Loucy (cell line): ENCODE measurements around the gene GPA33.
"Not testable (repeated sequence)": the region's sequence is repeated elsewhere in the genome, so short reads cannot be mapped to it uniquely, and the experiment has no call there.

Experiments used
- H2AFZ ChIP-seq: fragments of 200-600 bp; sonication (generic); 2 replicates; pipeline ENCODE4 v1.6.0; 2016; ENCODE audit warnings: antibody characterized with exemption, mild to moderate bottlenecking, low read length, moderate library complexity
- H3F3A ChIP-seq: fragments of 200-600 bp; 2 replicates; pipeline ENCODE4 v1.6.0; 2016; ENCODE audit warnings: antibody characterized with exemption, low read depth, mild to moderate bottlenecking
- H3K27me3 ChIP-seq: fragments of 200-600 bp; sonication (generic); 2 replicates; pipeline ENCODE4 v1.6.1; 2014; ENCODE audit warnings: low read length, mild to moderate bottlenecking; ENCODE audit not compliant: insufficient read depth, poor library complexity, severe bottlenecking
- H3K36me3 ChIP-seq: fragments of 200-600 bp; sonication (generic); 2 replicates; pipeline ENCODE4 v1.6.1; 2016; ENCODE audit warnings: low read length; ENCODE audit not compliant: insufficient read depth
- H3K4me1 ChIP-seq: fragments of 200-600 bp; sonication (generic); 2 replicates; pipeline ENCODE4 v1.5.1; 2014; ENCODE audit warnings: low read length, mild to moderate bottlenecking; ENCODE audit not compliant: insufficient read depth, poor library complexity, severe bottlenecking
- H3K4me2 ChIP-seq: fragments of 200-600 bp; sonication (generic); 2 replicates; pipeline ENCODE4 v1.6.0; 2014; ENCODE audit warnings: antibody characterized with exemption, low read length, low read depth, mild to moderate bottlenecking; ENCODE audit not compliant: poor library complexity, severe bottlenecking
- H3K4me3 ChIP-seq: fragments of 200-600 bp; sonication (generic); 2 replicates; pipeline ENCODE4 v1.5.1; 2014; ENCODE audit warnings: low read length, mild to moderate bottlenecking, mixed read lengths; ENCODE audit not compliant: poor library complexity, severe bottlenecking
- H3K79me2 ChIP-seq: fragments of 200-600 bp; sonication (generic); 2 replicates; pipeline ENCODE4 v1.6.1; 2014; ENCODE audit warnings: low read length; ENCODE audit not compliant: insufficient read depth
- H3K9ac ChIP-seq: fragments of 200-600 bp; sonication (generic); 2 replicates; pipeline ENCODE4 v1.6.0; 2014; ENCODE audit warnings: mild to moderate bottlenecking, low read depth, low read length, moderate library complexity; ENCODE audit not compliant: poor library complexity, severe bottlenecking
- H3K9me2 ChIP-seq: fragments of 200-600 bp; sonication (generic); replicated peaks from 2 replicates; pipeline ENCODE4 v1.6.1; 2016; ENCODE audit warnings: low read depth, low read length, mixed read lengths
- H3K9me3 ChIP-seq: fragments of 200-600 bp; sonication (generic); 2 replicates; pipeline ENCODE4 v1.6.1; 2014; ENCODE audit warnings: mild to moderate bottlenecking, antibody characterized with exemption, low read length, low read depth; ENCODE audit not compliant: insufficient read depth
- H4K20me1 ChIP-seq: fragments of 200-600 bp; sonication (generic); 2 replicates; pipeline ENCODE4 v1.6.0; 2014; ENCODE audit warnings: antibody characterized with exemption, low read length, mild to moderate bottlenecking; ENCODE audit not compliant: insufficient read depth, poor library complexity, severe bottlenecking
- CTCF ChIP-seq: fragments of 200-600 bp; sonication (generic); conservative IDR thresholded peaks from 2 replicates; pipeline ENCODE4 v1.5.1; 2014; ENCODE audit warnings: mild to moderate bottlenecking, antibody characterized with exemption, low read length
- EZH2phosphoT487 ChIP-seq: fragments of 200-600 bp; IDR thresholded peaks from 2 replicates; pipeline ENCODE4 v1.6.1; 2018; ENCODE audit warnings: antibody characterized with exemption, mild to moderate bottlenecking, moderate library complexity, borderline replicate concordance

The GPA33 gene

GRCh38 chr1:167043752-167044488 lies 46.3 kb downstream of the GPA33 start:
- H3K9ac ChIP-seq, result no peak overlapping the region
- no peaks in the 10 kb centered on the region for H3K36me3 ChIP-seq
- no peak overlapping the region for H2AFZ ChIP-seq
- no peak overlapping the region for H3K4me2 ChIP-seq
- no peaks in the 10 kb centered on the region for H3K9me3 ChIP-seq
- no peaks in the 10 kb centered on the region for H4K20me1 ChIP-seq
- H3K27me3 ChIP-seq, result no peaks in the 10 kb centered on the region
- H3F3A ChIP-seq, result no peaks in the 10 kb centered on the region
- H3K79me2 ChIP-seq, result no peaks in the 10 kb centered on the region
- H3K4me3 ChIP-seq, result no peak overlapping the region
- no peaks in the 10 kb centered on the region for H3K4me1 ChIP-seq
- no peaks in the 10 kb centered on the region for H3K9me2 ChIP-seq
- TF ChIP-seq CTCF, result no peak
- TF ChIP-seq EZH2phosphoT487, result no peak

- no peaks in the 10 kb centered on the region; the same call in 1 of the 2 replicates for H3K9me2 ChIP-seq
- no peaks in the 10 kb centered on the region for H3K27me3 ChIP-seq
- H3K9ac ChIP-seq, result no peak overlapping the region
- no peaks in the 10 kb centered on the region for H3K9me3 ChIP-seq
- H2AFZ ChIP-seq, result no peak overlapping the region
- no peaks in the 10 kb centered on the region for H3K4me1 ChIP-seq
- H3K4me2 ChIP-seq, result no peak overlapping the region
- H4K20me1 ChIP-seq, result no peaks in the 10 kb centered on the region
- no peaks in the 10 kb centered on the region for H3F3A ChIP-seq
- TF ChIP-seq CTCF (no peak), EZH2phosphoT487 (no peak)
- H3K79me2 ChIP-seq, result no peaks in the 10 kb centered on the region
- no peak overlapping the region for H3K4me3 ChIP-seq
- H3K36me3 ChIP-seq, result no peaks in the 10 kb centered on the region
Observed at GRCh38 chr1:167033646-167034045, 56.5 kb downstream of the GPA33 start.

GRCh38 chr1:167029553-167029952 lies 60.6 kb downstream of the GPA33 start:
- H3K9me3 ChIP-seq, H4K20me1 ChIP-seq, H3K9ac ChIP-seq, H3K27me3 ChIP-seq, H3K4me2 ChIP-seq, H3K4me3 ChIP-seq, H3K9me2 ChIP-seq, H2AFZ ChIP-seq, H3K4me1 ChIP-seq, H3K36me3 ChIP-seq, H3F3A ChIP-seq, H3K79me2 ChIP-seq: not testable (repeated sequence)

GRCh38 chr1:167022384-167022783 lies 67.8 kb downstream of the GPA33 start:
- Histone ChIP-seq H3K9me3 (no peaks in the 10 kb centered on the region), H3K4me1 (no peaks in the 10 kb centered on the region), H3K79me2 (no peaks in the 10 kb centered on the region), H3F3A (no peaks in the 10 kb centered on the region), H2AFZ (no peak overlapping the region), H3K4me3 (no peak overlapping the region), H3K9me2 (no peaks in the 10 kb centered on the region), H3K36me3 (no peaks in the 10 kb centered on the region), H3K9ac (no peak overlapping the region), H3K4me2 (no peak overlapping the region), H4K20me1 (no peaks in the 10 kb centered on the region), H3K27me3 (no peaks in the 10 kb centered on the region)
- TF ChIP-seq CTCF, result no peak
- TF ChIP-seq EZH2phosphoT487, result no peak
